IMR-90 (cell line): ENCODE measurements around the gene COL25A1. TPM values are rescaled to one million over a fixed set of nuclear protein-coding genes. Genes with fewer than 3 reads are reported as not detected.

ENCODE experiments used
- ATAC-seq: fragments of 200-7000 bp; cut with Tn5 transposase; 2 replicates; pipeline ENCODE4 v1.9.1; 2020; ENCODE audit warnings: low read depth, mild to moderate bottlenecking, moderate library complexity
- BruUV-seq: library from RNA; stranded (reverse); fragments of 400-500 nt; replicated peaks from 2 replicates; lab custom pipeline; 2021; lab: Mats Ljungman, UMichigan
- CTCF ChIA-PET: fragments of 300-600 bp; formaldehyde crosslinking; extraction: SDS; loops from one replicate; lab custom pipeline; 2021; ENCODE audit warnings: antibody characterized with exemption; lab: Yijun Ruan, JAX
- POLR2A ChIA-PET: fragments of 300-600 bp; sonication (Branson Sonifier 250); formaldehyde crosslinking; loops from one replicate; lab custom pipeline; 2022; ENCODE audit warnings: antibody characterized with exemption; ENCODE audit not compliant: unreplicated experiment; lab: Charles Lee
- DNase-seq: peaks from one replicate; pipeline ENCODE4 v3.0.0; 2013
- H2AFZ ChIP-seq: replicated peaks from 2 replicates; pipeline ENCODE3; 2013; ENCODE audit warnings: low read length, mild to moderate bottlenecking; ENCODE audit not compliant: poor library complexity
- H2AK5ac ChIP-seq: 2 replicates; pipeline ENCODE4 v1.6.1; 2013; ENCODE audit warnings: low read depth, low read length, inconsistent platforms
- H2AK9ac ChIP-seq: replicated peaks from 2 replicates; pipeline ENCODE3; 2013; ENCODE audit warnings: mild to moderate bottlenecking, low read depth, low read length, moderate library complexity; ENCODE audit not compliant: poor library complexity
- H2BK120ac ChIP-seq: 2 replicates; pipeline ENCODE4 v1.6.1; 2013; ENCODE audit warnings: low read depth, low read length, inconsistent platforms
- H2BK15ac ChIP-seq: 3 replicates; pipeline ENCODE4 v1.6.1; 2013; ENCODE audit warnings: low read depth, low read length, inconsistent platforms
- H2BK20ac ChIP-seq: 2 replicates; pipeline ENCODE4 v1.6.1; 2013; ENCODE audit warnings: low read depth, mild to moderate bottlenecking, inconsistent platforms, low read length, moderate library complexity
- H2BK5ac ChIP-seq: 2 replicates; pipeline ENCODE4 v1.6.1; 2013; ENCODE audit warnings: mild to moderate bottlenecking, low read depth, low read length, inconsistent platforms; ENCODE audit not compliant: poor library complexity, severe bottlenecking
- H3K14ac ChIP-seq: replicated peaks from 2 replicates; pipeline ENCODE4 v1.6.1; 2013; ENCODE audit warnings: low read depth, low read length, inconsistent platforms
- H3K18ac ChIP-seq: 2 replicates; pipeline ENCODE4 v1.6.1; 2013; ENCODE audit warnings: low read depth, low read length, control low read depth
- H3K23ac ChIP-seq: 2 replicates; pipeline ENCODE4 v1.6.1; 2013; ENCODE audit warnings: low read depth, low read length, inconsistent platforms
- H3K27ac ChIP-seq: 2 replicates; pipeline ENCODE4 v1.5.1; 2013; ENCODE audit warnings: mild to moderate bottlenecking, control low read depth, low read length; ENCODE audit not compliant: insufficient read depth
- H3K27me3 ChIP-seq: 2 replicates; pipeline ENCODE4 v1.6.1; 2013; ENCODE audit warnings: low read length; ENCODE audit not compliant: control insufficient read depth, insufficient read depth
- H3K36me3 ChIP-seq: 2 replicates; pipeline ENCODE4 v1.6.1; 2013; ENCODE audit warnings: low read length, mixed read lengths; ENCODE audit not compliant: control insufficient read depth, insufficient read depth
- H3K4ac ChIP-seq: 2 replicates; pipeline ENCODE4 v1.6.1; 2013; ENCODE audit warnings: low read depth, low read length, inconsistent platforms
- H3K4me1 ChIP-seq: 2 replicates; pipeline ENCODE4 v1.6.1; 2013; ENCODE audit warnings: low read length, mixed read lengths; ENCODE audit not compliant: control insufficient read depth, insufficient read depth
- H3K4me2 ChIP-seq: 2 replicates; pipeline ENCODE4 v1.6.1; 2013; ENCODE audit warnings: low read depth, mild to moderate bottlenecking, control low read depth, low read length, moderate library complexity
- H3K4me3 ChIP-seq: 2 replicates; pipeline ENCODE4 v1.5.1; 2013; ENCODE audit warnings: low read depth, mild to moderate bottlenecking, control low read depth, low read length, moderate library complexity; ENCODE audit not compliant: insufficient read depth
- H3K56ac ChIP-seq: 2 replicates; pipeline ENCODE4 v1.6.1; 2013; ENCODE audit warnings: low read length, inconsistent platforms; ENCODE audit not compliant: insufficient read depth; ENCODE audit errors: extremely low read depth
- H3K79me1 ChIP-seq, 2 experiments: 2 replicates each; pipeline ENCODE4 v1.6.1; 2013; ENCODE audit warnings: low read length in 2 of 2, inconsistent platforms in 1 of 2, low read depth in 1 of 2
- H3K9ac ChIP-seq: 2 replicates; pipeline ENCODE4 v1.6.1; 2013; ENCODE audit warnings: low read depth, low read length, control low read depth
- H3K9me1 ChIP-seq: 2 replicates; pipeline ENCODE4 v1.6.1; 2013; ENCODE audit warnings: low read length, inconsistent platforms; ENCODE audit not compliant: insufficient read depth
- H3K9me3 ChIP-seq: 2 replicates; pipeline ENCODE4 v1.6.1; 2013; ENCODE audit warnings: low read length; ENCODE audit not compliant: control insufficient read depth, insufficient read depth
- H4K20me1 ChIP-seq: 2 replicates; pipeline ENCODE4 v1.6.1; 2013; ENCODE audit warnings: low read length, inconsistent platforms; ENCODE audit not compliant: insufficient read depth
- H4K5ac ChIP-seq: 2 replicates; pipeline ENCODE4 v1.6.1; 2013; ENCODE audit warnings: mild to moderate bottlenecking, low read depth, low read length, control low read depth
- H4K8ac ChIP-seq, 2 experiments: 2 replicates each; pipeline ENCODE4 v1.6.1; 2013; ENCODE audit warnings: low read depth in 2 of 2, low read length in 2 of 2, control low read depth in 1 of 2, inconsistent platforms in 1 of 2
- H4K91ac ChIP-seq: 2 replicates; pipeline ENCODE4 v1.6.1; 2013; ENCODE audit warnings: low read depth, low read length, inconsistent platforms; ENCODE audit not compliant: insufficient read depth
- BHLHE40 ChIP-seq: fragments of 150-350 bp; IDR thresholded peaks from 2 replicates; pipeline ENCODE4 v1.6.1; 2016; ENCODE audit warnings: mild to moderate bottlenecking, low read depth, low read length
- CEBPB ChIP-seq: IDR thresholded peaks from 2 replicates; pipeline ENCODE4 v1.6.1; 2012; ENCODE audit warnings: low read depth, low read length, improper control_type of control experiment
- CHD1 ChIP-seq: IDR thresholded peaks from 2 replicates; pipeline ENCODE4 v1.6.1; 2012; ENCODE audit warnings: low read depth, low read length, improper control_type of control experiment
- CTCF ChIP-seq: conservative IDR thresholded peaks from 2 replicates; pipeline ENCODE4 v1.5.1; 2012; ENCODE audit warnings: mild to moderate bottlenecking, low read depth, low read length, improper control_type of control experiment
- ELK1 ChIP-seq: fragments of 150-350 bp; IDR thresholded peaks from 2 replicates; pipeline ENCODE4 v1.6.1; 2016; ENCODE audit warnings: low read depth, mild to moderate bottlenecking, low read length, moderate library complexity, borderline replicate concordance
- FOS ChIP-seq: fragments of 150-350 bp; IDR thresholded peaks from 2 replicates; pipeline ENCODE4 v1.6.1; 2016; ENCODE audit warnings: low read depth, low read length
- MAFK ChIP-seq: IDR thresholded peaks from 2 replicates; pipeline ENCODE4 v1.6.1; 2012; ENCODE audit warnings: low read depth, low read length, improper control_type of control experiment
- MXI1 ChIP-seq: IDR thresholded peaks from 2 replicates; pipeline ENCODE4 v1.6.1; 2012; ENCODE audit warnings: low read depth, mild to moderate bottlenecking, low read length, moderate library complexity, borderline replicate concordance
- NFE2L2 ChIP-seq: fragments of 150-350 bp; IDR thresholded peaks from 2 replicates; pipeline ENCODE4 v1.6.1; 2016; ENCODE audit warnings: low read depth, mild to moderate bottlenecking, low read length
- POLR2A ChIP-seq: IDR thresholded peaks from 2 replicates; pipeline ENCODE4 v1.6.1; 2012; ENCODE audit warnings: mild to moderate bottlenecking, low read depth, low read length
- RAD21 ChIP-seq: IDR thresholded peaks from 2 replicates; pipeline ENCODE4 v1.6.1; 2012; ENCODE audit warnings: low read length, improper control_type of control experiment
- RCOR1 ChIP-seq: IDR thresholded peaks from 2 replicates; pipeline ENCODE4 v1.6.1; 2012; ENCODE audit warnings: mild to moderate bottlenecking, low read length, improper control_type of control experiment; ENCODE audit not compliant: insufficient replicate concordance
- RFX5 ChIP-seq: IDR thresholded peaks from 2 replicates; pipeline ENCODE4 v1.8.0; 2012; ENCODE audit warnings: low read depth, mild to moderate bottlenecking, low read length, moderate library complexity
- USF2 ChIP-seq: fragments of 150-350 bp; IDR thresholded peaks from 2 replicates; pipeline ENCODE4 v1.6.1; 2017; ENCODE audit warnings: mild to moderate bottlenecking, antibody characterized with exemption, low read length, low read depth
- WGBS, 2 experiments: methylation state at CpG; one replicate each; pipeline versions ENCODE4 v1.1.5 to v1.1.7; 2013; ENCODE audit warnings: missing lambda C conversion rate in 2 of 2; ENCODE audit not compliant: insufficient read length in 1 of 2; ENCODE audit errors: extremely low coverage in 2 of 2; 5-methylcytosine and 5-hydroxymethylcytosine counted together
- dilution Hi-C: fragments of 300-500 bp; cut with HindIII; formaldehyde crosslinking; loops from one replicate; pipeline ENCODE4 v1.14.3; 2018; ENCODE audit warnings: low sequenced_read_pairs; ENCODE audit not compliant: unreplicated experiment
- in situ Hi-C: fragments of 300-500 bp; cut with MboI; formaldehyde crosslinking; loops from 3 replicates; pipeline ENCODE4 v1.14.3; 2019; ENCODE audit warnings: low sequenced_read_pairs, inconsistent platforms, mixed read lengths
- intact Hi-C: fragments of 100-400 bp; cut with micrococcal nuclease; formaldehyde crosslinking; loops from 2 replicates; pipeline ENCODE4 v1.10.0; 2022
- polyA plus RNA-seq, 3 experiments: library from polyadenylated mRNA; depleted of rRNA; stranded (reverse); fragments of >200 nt; gene quantifications; 2 replicates each; pipeline ENCODE4 v1.2.3, GENCODE V29; 2012; ENCODE audit warnings: low replicate concordance in 1 of 3
- total RNA-seq: library from RNA; depleted of rRNA; stranded (reverse); fragments of >200 nt; gene quantifications from 2 replicates; pipeline ENCODE4 v1.2.3, GENCODE V29; 2012

The COL25A1 gene
- total and polyA plus RNA-seq, 2 of the 4 experiments (the other 2 are of a cell fraction): under 0.01 to 0.05 TPM

- H4K8ac ChIP-seq: no peak overlapping the region
- H3K27me3 ChIP-seq: peaks cover 21% of the 10 kb centered on the region
- no peak overlapping the region for H3K9ac ChIP-seq
- ChIA-PET CTCF (no interaction called here), POLR2A (no interaction called here)
- no peak overlapping the region for H3K23ac ChIP-seq
- no peaks in the 10 kb centered on the region for H3K36me3 ChIP-seq
- no peak overlapping the region for H2BK15ac ChIP-seq
- no CpG with 5 or more reads among the region's 4 CpGs for WGBS, 2 experiments
- H2AK9ac ChIP-seq: no peak overlapping the region
- dilution Hi-C loops: no loop called here
- no peak overlapping the region for H2BK120ac ChIP-seq
- H3K4me3 ChIP-seq: no peak overlapping the region
- no peak overlapping the region for H4K91ac ChIP-seq
- H3K9me1 ChIP-seq: no peaks in the 10 kb centered on the region
- no peaks in the 10 kb centered on the region for H4K20me1 ChIP-seq
- no peak overlapping the region for H3K4ac ChIP-seq
- BruUV-seq: no TSS peak
- H3K14ac ChIP-seq: no peak overlapping the region
- intact Hi-C loops: no loop called here
- H2BK20ac ChIP-seq: no peak overlapping the region
- DNase-seq (no peak), ATAC-seq (no peak)
- H3K4me1 ChIP-seq: no peaks in the 10 kb centered on the region
- no peak overlapping the region for H3K27ac ChIP-seq
- no peak overlapping the region for H3K56ac ChIP-seq
- no peaks in the 10 kb centered on the region for H3K79me1 ChIP-seq
- no peak overlapping the region for H2AK5ac ChIP-seq
- H3K4me2 ChIP-seq: no peak overlapping the region
- H2AFZ ChIP-seq: no peak overlapping the region
- H3K18ac ChIP-seq: no peak overlapping the region
- H4K5ac ChIP-seq: no peak overlapping the region
- no peaks in the 10 kb centered on the region for H3K9me3 ChIP-seq
- TF ChIP-seq FOS (no peak), RFX5 (no peak), RAD21 (no peak), CTCF (no peak), RCOR1 (no peak), POLR2A (no peak), CHD1 (no peak), MAFK (no peak), CEBPB (no peak), ELK1 (no peak), MXI1 (no peak), NFE2L2 (no peak), BHLHE40 (no peak), USF2 (no peak)
- no peak overlapping the region for H2BK5ac ChIP-seq
- in situ Hi-C loops: no loop called here
These were observed 538.5 kb downstream of the COL25A1 start for GRCh38 chr4:108763986-108764385.
